Right atrium auricular region (tissue), 2 donors: Measurements from ENCODE around the gene CYP24A1. TPM values are rescaled to one million over a fixed set of nuclear protein-coding genes. Genes with fewer than 3 reads are reported as not detected.

Source experiments
- DNase-seq: peaks from one replicate; pipeline ENCODE4 v3.0.0-alpha.2; 2019; ENCODE audit warnings: low spot score
- H3K27ac ChIP-seq, 2 donors: fragments of 200-600 bp; sonication (generic); 1 replicate in 1 of 2; 2 replicates in 1 of 2; pipeline ENCODE4 v1.5.1; 2016 to 2019
- H3K27me3 ChIP-seq, 2 donors: fragments of 200-600 bp; sonication (generic); one replicate each; pipeline versions ENCODE4 v1.5.1 to v1.6.0; 2017 to 2019
- H3K36me3 ChIP-seq: fragments of 200-600 bp; sonication (generic); one replicate; pipeline ENCODE4 v1.5.1; 2016
- H3K4me1 ChIP-seq, 2 donors: fragments of 200-600 bp; sonication (generic); one replicate each; pipeline versions ENCODE4 v1.5.1 to v1.6.0; 2017 to 2019
- H3K4me3 ChIP-seq, 2 donors: fragments of 200-600 bp; sonication (generic); 1 replicate in 1 of 2; 2 replicates in 1 of 2; pipeline ENCODE4 v1.5.1; 2017 to 2019; ENCODE audit warnings: mild to moderate bottlenecking in 1 of 2, moderate library complexity in 1 of 2
- H3K9me3 ChIP-seq, 2 donors: fragments of 200-600 bp; sonication (generic); one replicate each; pipeline ENCODE4 v1.5.1; 2019
- total RNA-seq, 2 donors: library from RNA; depleted of rRNA; stranded (reverse); fragments of >200 nt; gene quantifications; one replicate each; pipeline ENCODE4 v1.1.0, GENCODE V29; 2016
- TF ChIP-seq, protein P1 (sequence below), 2 donors: fragments of 200-600 bp; sonication (generic); IDR thresholded peaks; one replicate each; pipeline ENCODE4 v1.5.1; 2019; ENCODE audit warnings: antibody characterized with exemption in 2 of 2

CYP24A1 gene
- total RNA-seq, 2 donors from 2014 or later, result 0.24 TPM; not detected in 1

DNA sequence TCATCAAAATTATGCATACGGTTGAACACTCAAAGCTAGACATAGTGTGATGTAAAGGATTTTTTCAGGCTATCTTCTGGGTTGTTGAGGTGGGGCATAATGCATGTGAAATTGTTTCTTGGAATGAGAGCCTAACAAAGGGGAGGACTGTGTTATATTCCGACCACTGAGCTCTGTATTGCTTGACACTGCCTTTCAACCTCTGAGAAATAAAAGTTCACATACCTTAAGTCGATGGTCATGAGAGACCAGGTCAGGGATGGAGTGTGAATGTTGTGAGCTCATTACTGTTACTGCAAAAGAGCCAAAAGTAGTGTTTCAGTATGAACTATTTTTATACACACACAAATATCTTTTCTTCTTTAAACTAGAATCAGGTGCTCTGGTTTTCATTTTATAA lies 39.1 kb upstream of the CYP24A1 start:
- H3K27me3 ChIP-seq, result no peaks in the 10 kb centered on the region
- peaks cover 0 to 17% of the 10 kb centered on the region in 2 donors for H3K4me1 ChIP-seq
- H3K27ac ChIP-seq, result no peak overlapping the region
- no peak overlapping the region for H3K4me3 ChIP-seq
- H3K9me3 ChIP-seq, result no peaks in the 10 kb centered on the region
- no peak for DNase-seq
- no peaks in the 10 kb centered on the region for H3K36me3 ChIP-seq
- TF ChIP-seq, protein P1, sequence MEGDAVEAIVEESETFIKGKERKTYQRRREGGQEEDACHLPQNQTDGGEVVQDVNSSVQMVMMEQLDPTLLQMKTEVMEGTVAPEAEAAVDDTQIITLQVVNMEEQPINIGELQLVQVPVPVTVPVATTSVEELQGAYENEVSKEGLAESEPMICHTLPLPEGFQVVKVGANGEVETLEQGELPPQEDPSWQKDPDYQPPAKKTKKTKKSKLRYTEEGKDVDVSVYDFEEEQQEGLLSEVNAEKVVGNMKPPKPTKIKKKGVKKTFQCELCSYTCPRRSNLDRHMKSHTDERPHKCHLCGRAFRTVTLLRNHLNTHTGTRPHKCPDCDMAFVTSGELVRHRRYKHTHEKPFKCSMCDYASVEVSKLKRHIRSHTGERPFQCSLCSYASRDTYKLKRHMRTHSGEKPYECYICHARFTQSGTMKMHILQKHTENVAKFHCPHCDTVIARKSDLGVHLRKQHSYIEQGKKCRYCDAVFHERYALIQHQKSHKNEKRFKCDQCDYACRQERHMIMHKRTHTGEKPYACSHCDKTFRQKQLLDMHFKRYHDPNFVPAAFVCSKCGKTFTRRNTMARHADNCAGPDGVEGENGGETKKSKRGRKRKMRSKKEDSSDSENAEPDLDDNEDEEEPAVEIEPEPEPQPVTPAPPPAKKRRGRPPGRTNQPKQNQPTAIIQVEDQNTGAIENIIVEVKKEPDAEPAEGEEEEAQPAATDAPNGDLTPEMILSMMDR (IDR thresholded peaks at IDR 0.05), result no peak

DNA sequence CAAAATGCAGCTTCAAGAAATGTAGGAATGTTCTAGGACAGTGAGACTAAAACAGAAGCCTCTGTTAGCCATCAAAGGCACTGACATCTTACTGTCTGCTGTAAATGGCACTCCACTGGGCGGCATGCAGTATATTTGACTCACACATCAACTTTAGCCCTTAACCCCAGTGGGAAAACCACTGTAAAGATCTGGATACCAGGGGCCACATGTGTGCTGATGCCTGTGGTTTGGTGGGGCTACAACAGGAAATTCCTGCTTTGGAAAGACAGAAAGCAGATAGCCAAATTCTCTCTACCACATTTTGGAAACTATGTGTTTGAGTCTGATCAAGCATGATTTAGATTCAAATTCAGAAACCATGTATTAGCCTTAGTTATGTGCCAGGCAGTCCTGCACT lies 38.4 kb upstream of the CYP24A1 start:
- H3K27me3 ChIP-seq, result no peaks in the 10 kb centered on the region
- no peak for DNase-seq
- H3K27ac ChIP-seq, result no peak overlapping the region
- H3K9me3 ChIP-seq, result no peaks in the 10 kb centered on the region
- no peaks in the 10 kb centered on the region for H3K36me3 ChIP-seq
- no peak overlapping the region for H3K4me3 ChIP-seq
- peaks cover 0 to 17% of the 10 kb centered on the region in 2 donors for H3K4me1 ChIP-seq
- TF ChIP-seq, protein P1 (IDR thresholded peaks at IDR 0.05), result no peak

DNA sequence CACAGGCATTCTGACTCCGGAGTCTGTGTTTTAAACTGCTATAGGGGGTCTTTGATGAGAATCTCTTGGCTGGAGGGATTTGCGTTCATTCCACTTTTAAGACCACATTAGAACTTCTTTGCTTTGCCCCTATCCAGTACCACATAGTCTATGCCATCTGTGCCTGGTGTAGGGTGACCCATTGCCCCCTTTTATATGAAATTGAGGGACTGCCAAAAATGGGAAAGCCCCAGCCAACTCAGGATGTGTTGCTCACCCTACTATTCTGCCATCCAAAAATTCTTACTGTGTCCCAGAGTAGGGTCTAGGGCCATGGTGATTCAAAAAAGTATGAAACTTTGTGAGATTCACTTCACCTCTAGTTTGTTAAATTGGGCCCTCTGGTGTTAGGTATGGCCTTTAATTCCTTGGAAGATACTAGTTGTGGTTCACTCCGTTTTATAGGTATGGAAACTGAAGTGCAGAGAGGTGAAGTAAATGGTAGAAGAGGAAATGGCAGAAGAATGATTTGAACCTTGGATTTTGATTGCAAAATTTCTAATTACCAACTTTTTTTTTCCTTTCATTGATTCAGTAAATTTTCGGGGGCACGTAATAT lies 35.5 kb upstream of the CYP24A1 start:
- TF ChIP-seq, protein P1 (IDR thresholded peaks at IDR 0.05), result no peak
- Histone ChIP-seq H3K27me3 (no peaks in the 10 kb centered on the region), H3K36me3 (no peaks in the 10 kb centered on the region), H3K4me3 (peak overlapping the region; percentile 93 to 95), H3K9me3 (no peaks in the 10 kb centered on the region), H3K4me1 (peaks cover 0 to 17% of the 10 kb centered on the region in 2 donors), H3K27ac (no peak overlapping the region)
- DNase-seq, result no peak

DNA sequence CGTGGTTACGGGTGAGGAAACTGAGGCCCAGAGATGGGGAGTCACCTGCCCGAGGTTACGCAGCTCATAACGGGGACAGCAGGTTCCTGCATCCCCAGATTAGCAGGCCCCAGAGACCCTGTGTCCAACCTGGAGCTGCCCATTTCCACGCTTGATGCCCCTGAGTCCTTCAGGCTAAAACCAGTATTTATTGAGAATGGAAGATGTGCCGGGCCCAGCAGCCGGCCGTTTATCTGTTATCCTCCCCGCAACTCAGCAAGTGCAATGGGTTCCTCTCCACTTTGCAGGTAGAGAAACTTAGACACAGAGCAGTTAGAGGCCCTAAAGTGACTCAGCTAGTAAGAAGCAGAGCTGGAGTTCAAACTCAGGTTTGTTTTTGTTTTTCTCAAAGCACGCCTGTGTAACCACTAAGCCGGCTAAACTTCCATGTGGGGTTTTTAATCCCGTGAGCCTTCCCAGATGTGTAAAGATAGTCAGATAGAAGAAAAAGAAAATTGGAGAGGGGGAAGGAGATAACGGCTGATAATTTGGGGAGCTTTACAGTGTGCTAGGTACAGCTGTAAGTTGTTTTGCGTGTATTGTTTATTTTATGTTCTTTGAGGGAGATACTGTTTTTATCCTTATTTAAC lies 34.9 kb upstream of the CYP24A1 start:
- H3K27me3 ChIP-seq, result no peaks in the 10 kb centered on the region
- TF ChIP-seq, protein P1 (IDR thresholded peaks at IDR 0.05), result no peak
- peak overlapping the region; percentile 93 to 97 for H3K27ac ChIP-seq
- H3K4me1 ChIP-seq, result peaks cover 0 to 17% of the 10 kb centered on the region in 2 donors
- H3K4me3 ChIP-seq, result peak overlapping the region; percentile 93 to 95
- DNase-seq, result no peak
- no peaks in the 10 kb centered on the region for H3K36me3 ChIP-seq
- no peaks in the 10 kb centered on the region for H3K9me3 ChIP-seq

DNA sequence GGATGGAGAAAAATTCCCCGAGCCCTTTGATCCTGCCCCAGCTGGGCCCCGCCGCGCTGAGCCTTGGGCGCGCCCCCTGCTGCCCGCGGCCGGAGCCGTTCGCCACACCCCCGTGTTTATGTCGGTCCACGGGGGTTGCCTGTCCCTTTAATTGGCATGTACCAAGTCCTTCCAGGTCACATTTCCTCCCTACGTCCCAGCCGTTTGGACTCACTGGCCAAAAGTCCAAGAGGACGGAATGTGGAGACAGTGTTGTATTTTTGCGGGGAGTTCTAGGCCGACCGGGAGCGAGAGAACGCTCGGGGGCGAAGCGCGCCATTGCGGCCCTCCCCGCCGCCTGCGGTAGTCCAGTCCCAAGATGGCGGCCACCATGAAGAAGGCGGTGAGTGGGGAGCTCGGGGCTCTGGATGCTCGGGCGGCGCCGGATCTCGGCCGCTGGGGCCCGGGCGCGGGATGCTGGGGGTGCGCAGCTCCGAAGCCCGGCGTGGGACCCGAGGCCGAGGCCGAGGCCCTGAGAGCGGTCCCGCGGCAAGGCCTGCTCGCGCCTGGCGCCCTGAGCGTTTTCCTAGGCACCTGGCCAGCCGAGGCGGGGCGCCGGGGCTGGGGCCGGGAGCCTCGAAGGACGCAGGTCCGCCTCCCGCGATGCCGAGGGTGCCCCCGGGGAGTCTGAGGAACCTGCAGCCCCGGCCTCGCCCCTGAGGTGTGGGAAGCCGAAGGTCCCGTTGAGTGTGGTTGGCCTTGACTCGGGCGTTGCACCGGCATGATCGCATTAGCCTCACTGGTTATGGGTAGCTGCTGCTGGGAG lies 34.2 kb upstream of the CYP24A1 start, which contains the start of gene PFDN4:
TSS of gene PFDN4 (plus strand) at position 345 of the 805 bp plus-strand sequence. CDS start at position 359, 14 bp downstream.
- Histone ChIP-seq H3K27me3 (no peaks in the 10 kb centered on the region), H3K4me1 (peaks cover 0 to 17% of the 10 kb centered on the region in 2 donors), H3K36me3 (no peaks in the 10 kb centered on the region), H3K4me3 (peak within 1 kb of the TSS; percentile 93 to 95), H3K27ac (peak within 1 kb of the TSS; percentile 93 to 97), H3K9me3 (no peaks in the 10 kb centered on the region)
- TF ChIP-seq, protein P1 (IDR thresholded peaks at IDR 0.05), result peak; percentile 78 to 95
- peak; percentile 83 for DNase-seq
